ENCODE measurements around the gene FCRLB. TPM values are rescaled to one million over a fixed set of nuclear protein-coding genes. Genes with fewer than 3 reads are reported as not detected.

FCRLB gene
- total and polyA plus RNA-seq, 9 of the 15 experiments (the other 6 are each of a cell fraction or from before 2014, with no cell fraction given) = 0.20 to 4.6 (median 1.3) TPM

DNA sequence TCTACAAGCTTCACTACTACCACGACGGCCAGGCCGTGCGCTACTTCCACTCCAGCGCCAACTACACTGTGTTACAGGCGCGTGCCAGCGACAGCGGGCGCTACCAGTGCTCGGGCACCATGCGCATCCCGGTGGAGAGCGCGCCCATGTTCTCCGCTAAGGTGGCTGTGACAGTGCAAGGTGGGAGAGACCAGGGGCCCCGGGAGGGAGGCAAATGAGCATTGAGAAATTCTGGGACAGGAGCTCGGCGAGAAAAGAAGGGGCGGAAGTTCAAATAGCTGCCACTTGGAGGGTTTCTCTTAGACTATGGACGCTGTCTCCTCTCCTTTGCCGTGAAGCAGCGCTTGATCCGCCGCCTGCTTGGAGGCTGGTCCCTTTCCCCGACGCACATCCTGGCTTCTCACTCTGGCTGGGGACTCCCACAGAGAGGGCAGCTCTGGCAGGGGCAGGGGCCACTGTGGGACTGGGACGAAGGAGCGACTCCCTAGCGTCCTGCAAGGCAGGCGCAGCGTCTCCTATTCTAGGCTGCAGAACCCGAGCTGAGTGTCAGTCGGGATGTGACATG is 4.6 kb downstream of the FCRLB start (continued):
- TF ChIP-seq, protein P1, sequence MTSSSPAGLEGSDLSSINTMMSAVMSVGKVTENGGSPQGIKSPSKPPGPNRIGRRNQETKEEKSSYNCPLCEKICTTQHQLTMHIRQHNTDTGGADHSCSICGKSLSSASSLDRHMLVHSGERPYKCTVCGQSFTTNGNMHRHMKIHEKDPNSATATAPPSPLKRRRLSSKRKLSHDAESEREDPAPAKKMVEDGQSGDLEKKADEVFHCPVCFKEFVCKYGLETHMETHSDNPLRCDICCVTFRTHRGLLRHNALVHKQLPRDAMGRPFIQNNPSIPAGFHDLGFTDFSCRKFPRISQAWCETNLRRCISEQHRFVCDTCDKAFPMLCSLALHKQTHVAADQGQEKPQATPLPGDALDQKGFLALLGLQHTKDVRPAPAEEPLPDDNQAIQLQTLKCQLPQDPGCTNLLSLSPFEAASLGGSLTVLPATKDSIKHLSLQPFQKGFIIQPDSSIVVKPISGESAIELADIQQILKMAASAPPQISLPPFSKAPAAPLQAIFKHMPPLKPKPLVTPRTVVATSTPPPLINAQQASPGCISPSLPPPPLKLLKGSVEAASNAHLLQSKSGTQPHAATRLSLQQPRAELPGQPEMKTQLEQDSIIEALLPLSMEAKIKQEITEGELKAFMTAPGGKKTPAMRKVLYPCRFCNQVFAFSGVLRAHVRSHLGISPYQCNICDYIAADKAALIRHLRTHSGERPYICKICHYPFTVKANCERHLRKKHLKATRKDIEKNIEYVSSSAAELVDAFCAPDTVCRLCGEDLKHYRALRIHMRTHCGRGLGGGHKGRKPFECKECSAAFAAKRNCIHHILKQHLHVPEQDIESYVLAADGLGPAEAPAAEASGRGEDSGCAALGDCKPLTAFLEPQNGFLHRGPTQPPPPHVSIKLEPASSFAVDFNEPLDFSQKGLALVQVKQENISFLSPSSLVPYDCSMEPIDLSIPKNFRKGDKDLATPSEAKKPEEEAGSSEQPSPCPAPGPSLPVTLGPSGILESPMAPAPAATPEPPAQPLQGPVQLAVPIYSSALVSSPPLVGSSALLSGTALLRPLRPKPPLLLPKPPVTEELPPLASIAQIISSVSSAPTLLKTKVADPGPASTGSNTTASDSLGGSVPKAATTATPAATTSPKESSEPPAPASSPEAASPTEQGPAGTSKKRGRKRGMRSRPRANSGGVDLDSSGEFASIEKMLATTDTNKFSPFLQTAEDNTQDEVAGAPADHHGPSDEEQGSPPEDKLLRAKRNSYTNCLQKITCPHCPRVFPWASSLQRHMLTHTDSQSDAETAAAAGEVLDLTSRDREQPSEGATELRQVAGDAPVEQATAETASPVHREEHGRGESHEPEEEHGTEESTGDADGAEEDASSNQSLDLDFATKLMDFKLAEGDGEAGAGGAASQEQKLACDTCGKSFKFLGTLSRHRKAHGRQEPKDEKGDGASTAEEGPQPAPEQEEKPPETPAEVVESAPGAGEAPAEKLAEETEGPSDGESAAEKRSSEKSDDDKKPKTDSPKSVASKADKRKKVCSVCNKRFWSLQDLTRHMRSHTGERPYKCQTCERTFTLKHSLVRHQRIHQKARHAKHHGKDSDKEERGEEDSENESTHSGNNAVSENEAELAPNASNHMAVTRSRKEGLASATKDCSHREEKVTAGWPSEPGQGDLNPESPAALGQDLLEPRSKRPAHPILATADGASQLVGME (CRISPR knock-in tag; IDR thresholded peaks at IDR 0.05) = no peak
- TF ChIP-seq TRIM24 (IDR thresholded peaks at IDR 0.05) = no peak
- no peak for TF ChIP-seq SAP30 (IDR thresholded peaks at IDR 0.05; ENCODE audit: borderline replicate concordance, insufficient read depth, low read depth, low read length, poor library complexity, severe bottlenecking)
- TF ChIP-seq ZKSCAN8 (CRISPR knock-in tag; IDR thresholded peaks at IDR 0.05) = no peak
- no peak for TF ChIP-seq MED1 (CRISPR knock-in tag; IDR thresholded peaks at IDR 0.05; ENCODE audit: borderline replicate concordance)
- peak in 1 of 2 experiments; percentile 58; a peak in 1 of 4 replicates for TF ChIP-seq SRF (CRISPR knock-in tag; IDR thresholded peaks at IDR 0.05)
- TF ChIP-seq CHCHD3 (CRISPR knock-in tag; IDR thresholded peaks at IDR 0.05) = no peak
- TF ChIP-seq ZSCAN29 (IDR thresholded peaks at IDR 0.05) = no peak
- TF ChIP-seq IFI16 (CRISPR knock-in tag; IDR thresholded peaks at IDR 0.05) = no peak
- TF ChIP-seq SP1 (CRISPR knock-in tag; IDR thresholded peaks at IDR 0.05) = no peak
- 0 out of 2 replicates have a peak, but pooled peaks have one; percentile 8 for TF ChIP-seq MBD2 (IDR thresholded peaks at IDR 0.05; ENCODE audit: borderline replicate concordance, low read depth)
- TF ChIP-seq NR2C2 (CRISPR knock-in tag; IDR thresholded peaks at IDR 0.05) = peak; percentile 71
- TF ChIP-seq NR2C2 (tag; IDR thresholded peaks at IDR 0.05) = no peak
- TF ChIP-seq TEAD4 (IDR thresholded peaks at IDR 0.05; ENCODE audit: low read length) = peak; percentile 43; the same call in 1 of the 2 replicates
- TF ChIP-seq TEAD4 (CRISPR knock-in tag; IDR thresholded peaks at IDR 0.05; ENCODE audit: borderline replicate concordance) = no peak
- TF ChIP-seq BCOR (IDR thresholded peaks at IDR 0.05) = no peak
- 0 out of 2 replicates have a peak, but pooled peaks have one; percentile 78 for TF ChIP-seq HNRNPL (IDR thresholded peaks at IDR 0.05; ENCODE audit: low read depth, low read length)
- no peak for TF ChIP-seq CHD2 (IDR thresholded peaks at IDR 0.05; ENCODE audit: low read depth, low read length)
- no peak; the same call in 1 of the 2 replicates for TF ChIP-seq E2F1 (CRISPR knock-in tag; IDR thresholded peaks at IDR 0.05)
- TF ChIP-seq ZFP91 (CRISPR knock-in tag; IDR thresholded peaks at IDR 0.05) = 0 out of 2 replicates have a peak, but pooled peaks have one; percentile 68
- no peak for TF ChIP-seq HDGF (IDR thresholded peaks at IDR 0.05)
- no peak for TF ChIP-seq CHD1 (IDR thresholded peaks at IDR 0.05; ENCODE audit: low read length)
- no peak for TF ChIP-seq MAFK (IDR thresholded peaks at IDR 0.05; ENCODE audit: low read length)

All from K562 (cell line).